Activated CD4-positive, CD25-positive, alpha-beta regulatory T cell (primary cell): Measurements from ENCODE around the gene GRK5.
A peak's percentile ranks its signal among the peaks of the same experiment; 100 is the strongest.

Source experiments
- DNase-seq, 4 experiments: peaks; one replicate each; lab custom pipeline; 2025; lab: John Stamatoyannopoulos, UW

Gene GRK5

DNA sequence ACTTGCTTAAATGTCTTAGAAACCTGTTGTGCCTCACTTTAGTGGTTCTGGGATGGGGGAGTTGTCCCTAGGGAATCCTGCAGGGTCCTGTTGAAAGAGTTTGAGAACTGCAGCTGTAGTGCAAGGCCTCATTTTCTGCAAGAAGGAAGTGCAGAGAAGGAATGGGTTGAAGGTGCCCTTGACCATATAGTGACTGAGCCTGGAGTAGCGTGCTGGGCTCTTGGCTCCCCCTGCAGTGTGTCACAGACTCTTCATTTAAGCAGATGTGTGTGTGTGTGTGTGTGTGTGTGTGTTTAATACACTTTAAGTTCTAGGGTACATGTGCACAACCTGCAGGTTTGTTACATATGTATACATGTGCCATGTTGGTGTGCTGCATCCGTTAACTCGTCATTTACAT, 92.2 kb downstream of the GRK5 start:
- DNase-seq: no peak

DNA sequence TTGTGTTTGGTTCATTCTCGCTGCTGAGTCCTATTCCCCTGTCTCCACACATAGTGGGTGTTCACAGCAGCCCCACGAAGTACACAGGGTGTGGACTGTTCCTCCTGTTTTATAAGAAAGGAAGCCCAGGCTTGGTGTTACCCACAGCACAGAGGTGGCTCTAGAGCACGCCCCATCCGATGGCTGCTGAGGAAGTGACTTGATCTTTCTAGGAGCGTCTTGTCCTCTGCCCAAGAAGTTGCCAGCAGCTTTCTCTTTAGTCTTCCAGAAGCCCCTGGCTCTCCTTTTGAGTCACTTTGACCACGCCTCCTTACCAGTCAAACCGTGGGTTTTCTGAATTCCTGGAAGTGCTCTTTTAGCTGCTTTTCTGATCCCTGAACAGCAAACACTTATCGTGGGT, 94.0 kb downstream of the GRK5 start:
- peak in 3 of 4 experiments; percentile 21 to 26 (median 22) for DNase-seq

DNA sequence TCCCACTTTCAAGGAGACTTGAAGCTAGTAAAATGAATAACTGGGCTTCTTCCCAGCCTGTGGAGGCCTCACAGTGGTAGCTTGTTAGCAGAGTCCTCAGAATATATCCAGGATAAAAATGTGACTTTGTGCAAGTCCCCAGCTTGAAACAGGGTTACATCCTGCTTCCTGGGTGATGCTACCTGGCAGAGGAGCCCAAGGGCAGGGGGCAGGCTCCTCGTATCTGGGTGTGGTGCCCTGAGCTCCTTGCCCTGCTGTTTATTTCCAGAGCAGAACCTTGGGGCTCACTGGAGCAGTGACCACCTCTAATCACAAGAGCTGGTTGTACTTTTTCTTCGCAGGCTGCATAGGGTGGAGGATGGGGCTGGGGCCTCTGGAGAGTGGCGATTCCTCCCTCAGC, 94.8 kb downstream of the GRK5 start:
- no peak for DNase-seq

DNA sequence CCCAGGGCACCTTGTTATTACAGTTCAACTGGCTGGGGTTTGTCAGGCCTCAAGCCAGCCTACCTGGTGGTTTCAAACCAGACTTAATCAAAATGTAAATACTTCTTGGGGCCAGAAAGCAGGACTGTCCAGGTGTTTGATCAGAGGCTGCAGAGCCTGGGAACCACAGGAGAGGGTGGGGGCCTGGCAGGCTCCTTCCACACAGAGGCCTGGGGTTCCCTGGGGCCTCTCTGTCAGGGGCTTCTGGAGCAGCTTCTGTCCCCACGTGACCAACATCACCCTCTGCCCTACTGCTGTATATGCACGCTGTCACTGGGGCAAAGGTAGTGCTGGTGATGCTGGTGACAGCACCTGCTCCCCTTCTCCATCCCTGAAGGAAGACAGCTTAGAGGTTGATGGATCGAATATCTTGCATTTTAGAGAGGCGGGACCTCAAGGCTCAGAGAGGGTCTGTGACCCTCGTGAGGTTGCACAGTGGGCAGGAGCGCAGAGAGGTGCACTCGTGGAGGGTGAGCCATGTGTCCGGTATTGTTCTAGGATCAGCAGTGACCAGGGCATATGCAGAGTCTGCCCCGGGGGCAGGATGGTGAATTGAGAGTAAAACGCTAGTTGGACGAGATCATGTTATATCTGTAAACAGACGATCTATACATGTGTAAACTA, 95.4 kb downstream of the GRK5 start:
- DNase-seq: no peak

DNA sequence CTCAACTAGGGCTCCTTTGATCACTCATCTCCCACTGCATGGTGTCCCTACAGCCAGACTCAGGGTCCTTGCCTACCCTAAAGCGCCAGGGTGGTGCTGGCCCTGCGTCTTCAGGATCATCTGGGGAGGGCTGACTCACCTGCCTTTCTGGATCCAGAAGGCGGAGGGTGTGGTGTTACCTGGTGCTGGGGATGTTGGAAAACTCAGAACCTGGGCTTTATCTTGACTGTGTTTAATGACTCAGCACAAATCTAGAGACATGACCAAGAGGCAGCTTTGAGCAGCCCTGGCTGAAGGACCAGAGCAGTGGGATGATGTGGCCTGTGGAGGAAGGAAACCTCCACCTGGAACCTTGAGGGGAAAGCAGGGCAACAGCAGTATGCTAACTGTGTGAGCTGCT, 96.5 kb downstream of the GRK5 start:
- no peak for DNase-seq

DNA sequence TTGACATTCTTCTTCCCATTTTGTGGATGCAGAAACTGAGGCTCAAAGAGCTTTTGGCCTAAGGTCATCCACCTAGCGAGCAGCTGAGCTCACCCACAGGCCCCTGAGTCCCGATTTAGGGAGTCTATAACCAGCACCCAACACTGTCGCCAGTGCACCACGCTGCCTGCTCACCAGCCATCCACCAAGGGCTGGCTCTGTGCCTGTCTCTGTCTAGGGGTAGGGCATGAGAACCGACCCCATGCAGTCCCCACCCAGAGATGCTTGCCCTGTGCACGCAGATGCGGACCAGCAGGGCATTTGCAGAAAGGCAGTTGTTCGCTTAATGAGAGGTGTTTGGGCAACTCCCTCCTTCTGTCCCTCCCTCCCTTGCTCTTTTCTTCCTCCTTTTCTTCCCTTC, 97.2 kb downstream of the GRK5 start:
- DNase-seq: no peak

DNA sequence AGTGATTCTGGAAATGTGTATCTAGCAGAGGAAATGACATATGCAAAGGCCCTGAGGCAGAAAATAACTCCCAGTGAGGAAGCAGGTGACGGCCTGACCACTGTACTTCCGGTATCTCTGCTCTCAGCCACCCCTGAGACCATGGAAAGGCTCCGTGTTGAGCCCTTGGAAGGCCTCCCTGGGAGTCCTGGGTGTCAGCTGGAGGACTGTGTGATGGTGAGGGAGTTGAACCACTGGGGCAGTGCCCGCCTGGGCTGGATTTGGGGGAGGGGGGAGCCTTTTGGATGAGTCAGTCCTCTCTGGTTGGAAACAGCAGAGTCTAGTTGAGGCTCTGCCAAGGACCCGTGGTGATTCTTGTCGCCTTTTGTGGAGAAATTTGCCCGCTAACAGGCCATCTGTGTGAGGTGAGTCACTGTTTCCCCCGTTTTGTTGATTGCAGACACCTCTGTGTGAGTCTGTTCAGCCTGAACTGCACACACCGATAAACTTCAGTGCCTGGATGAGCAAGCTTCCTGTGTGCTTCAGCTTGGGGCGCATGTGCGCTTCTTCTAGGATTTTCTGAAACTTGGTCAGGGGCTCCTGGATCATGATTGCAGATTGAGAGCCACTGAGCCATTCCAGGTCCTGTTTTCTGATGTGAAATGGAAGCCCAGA, 98.6 kb downstream of the GRK5 start:
- peak; percentile 61 to 66 (median 63) for DNase-seq

DNA sequence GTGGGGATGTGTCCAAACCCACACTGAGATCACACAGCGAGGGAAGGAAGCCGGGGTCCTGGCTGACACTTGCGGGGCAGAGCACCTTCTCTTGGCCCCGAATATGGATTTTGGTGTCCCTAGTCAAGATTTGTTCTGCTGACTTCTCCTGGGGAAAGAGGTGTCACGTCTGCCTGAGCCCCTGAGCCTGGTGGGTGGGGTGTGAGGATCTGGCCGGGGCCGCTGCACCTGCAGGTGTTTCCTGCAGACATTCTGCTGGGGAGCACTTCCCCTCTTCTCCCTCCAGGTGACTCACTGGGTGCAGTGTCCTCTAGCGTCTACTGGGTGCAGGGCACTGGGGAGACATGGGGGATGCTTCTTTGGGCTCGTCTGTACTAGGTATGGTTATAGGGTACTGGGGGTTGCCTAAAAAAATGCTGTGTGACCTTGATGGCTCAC, 99.2 kb downstream of the GRK5 start:
- peak in 3 of 4 experiments; percentile 33 to 70 (median 64) for DNase-seq

DNA sequence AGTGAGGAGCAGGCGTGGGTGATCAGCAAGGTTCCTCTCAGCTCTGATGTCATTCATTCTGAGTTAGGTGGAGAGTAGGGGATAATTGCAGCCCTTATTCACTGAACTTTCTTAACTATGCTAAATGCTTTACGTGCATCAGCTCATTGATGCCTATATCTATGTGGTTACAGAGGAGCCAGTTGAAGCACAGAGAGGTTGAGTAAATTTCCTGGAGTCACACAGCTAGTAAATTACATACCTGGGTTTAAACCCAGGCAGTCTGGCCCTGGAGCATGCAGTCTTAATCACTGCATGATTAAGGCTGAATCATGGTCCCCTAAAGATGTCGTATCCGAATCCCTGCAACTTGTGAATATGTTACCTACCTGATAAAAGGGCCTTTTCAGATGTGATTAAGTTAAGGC, 99.6 kb downstream of the GRK5 start:
- no peak for DNase-seq

DNA sequence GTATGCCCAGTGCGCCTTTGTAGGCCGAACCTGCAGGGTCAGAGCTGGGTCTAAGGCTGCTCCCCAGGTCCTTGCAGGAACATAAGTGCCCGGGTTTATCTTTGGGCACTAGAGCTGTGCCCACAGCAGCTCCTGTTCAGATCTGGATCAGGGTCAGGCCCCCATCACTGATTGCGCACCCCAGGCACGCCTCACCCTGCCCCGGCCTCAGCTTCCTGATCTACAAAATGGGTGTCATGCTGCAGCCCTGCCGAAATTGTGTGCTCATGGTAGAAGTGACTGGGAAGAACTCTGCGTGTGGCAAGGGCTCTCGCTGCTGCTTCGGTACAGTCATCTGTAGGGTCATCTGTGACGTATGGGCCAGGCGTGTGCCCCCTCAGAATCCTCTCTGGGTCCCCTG, 100.7 kb downstream of the GRK5 start:
- no peak for DNase-seq

DNA sequence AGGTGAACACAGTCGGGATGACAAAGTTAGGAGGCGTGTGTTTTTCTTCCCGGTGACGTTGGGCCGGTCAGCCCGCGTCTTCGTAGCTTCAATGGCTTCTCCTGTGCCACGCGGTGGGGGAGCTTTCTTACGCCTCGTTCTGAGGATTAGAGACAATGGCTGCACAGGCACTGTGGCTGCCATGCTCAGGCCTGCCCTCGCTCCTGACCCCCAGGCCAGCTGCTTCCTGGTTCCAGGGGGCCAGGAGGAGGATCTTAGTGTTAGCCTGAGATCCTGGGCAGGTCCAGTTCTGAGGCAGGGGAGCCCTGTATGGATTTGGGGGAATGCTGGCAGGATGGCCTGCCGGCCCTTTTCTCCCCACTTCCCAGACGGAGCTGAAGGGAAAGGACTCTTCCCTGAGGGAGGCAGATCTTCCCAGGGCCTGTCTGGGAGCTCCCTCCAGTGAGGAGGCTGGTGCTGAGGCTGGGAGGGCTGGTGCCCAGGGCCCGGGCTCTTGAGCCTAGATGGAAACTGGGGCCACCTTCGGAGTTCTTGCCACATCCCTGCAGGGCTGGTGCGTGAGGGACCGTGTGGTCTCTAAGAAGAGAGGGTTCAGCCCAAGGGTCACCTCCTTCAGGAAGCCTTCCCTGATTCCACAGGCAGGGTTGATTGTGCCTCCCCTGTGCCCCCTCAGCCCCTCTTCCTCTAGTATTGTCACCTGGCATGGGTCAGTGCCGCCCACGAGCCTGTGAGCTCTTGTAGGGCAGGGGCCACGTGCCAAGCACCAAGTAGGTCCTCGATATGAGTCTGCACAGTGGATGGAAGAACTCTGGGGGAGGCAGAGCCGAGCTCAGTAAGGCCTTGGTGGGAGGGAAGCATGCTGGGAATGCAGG, 101.4 kb downstream of the GRK5 start:
- DNase-seq: no peak

DNA sequence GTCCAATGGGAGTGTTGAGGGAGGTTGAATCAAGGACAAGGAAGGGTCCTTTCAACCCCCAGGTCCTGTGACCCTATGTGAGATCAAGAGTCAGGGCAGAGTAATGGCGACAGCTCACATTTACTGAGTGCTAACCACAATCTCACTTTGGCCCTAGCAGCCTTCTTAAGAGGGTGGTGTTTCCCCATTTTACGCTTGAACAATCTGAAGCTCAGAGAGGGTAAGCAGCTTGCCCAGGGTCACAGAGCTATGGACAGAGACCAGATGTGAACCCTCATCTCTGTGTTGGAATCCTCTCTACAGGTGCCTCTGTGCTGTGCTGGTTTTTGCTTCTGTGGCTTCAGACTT, 102.0 kb downstream of the GRK5 start:
- no peak for DNase-seq

DNA sequence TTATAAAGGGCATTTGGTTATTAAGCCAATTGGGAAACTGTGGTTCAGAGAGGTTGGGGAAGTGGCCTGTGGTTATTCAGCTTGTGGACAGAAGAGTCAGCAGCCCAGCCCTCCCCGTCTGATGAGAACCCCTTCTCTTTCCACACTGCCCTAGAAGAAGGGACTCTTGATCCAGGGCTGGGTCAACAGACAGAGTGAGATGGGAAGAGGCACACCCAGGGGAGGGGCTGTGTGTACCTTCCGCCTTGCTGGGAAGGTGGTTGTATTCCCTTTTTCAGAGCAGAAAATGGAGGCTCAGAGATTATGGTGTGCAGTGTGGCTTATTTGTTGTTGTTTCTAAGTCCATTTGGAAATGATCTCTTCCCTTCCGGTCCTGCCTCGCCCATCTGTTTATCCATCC, 103.4 kb downstream of the GRK5 start:
- DNase-seq: no peak

DNA sequence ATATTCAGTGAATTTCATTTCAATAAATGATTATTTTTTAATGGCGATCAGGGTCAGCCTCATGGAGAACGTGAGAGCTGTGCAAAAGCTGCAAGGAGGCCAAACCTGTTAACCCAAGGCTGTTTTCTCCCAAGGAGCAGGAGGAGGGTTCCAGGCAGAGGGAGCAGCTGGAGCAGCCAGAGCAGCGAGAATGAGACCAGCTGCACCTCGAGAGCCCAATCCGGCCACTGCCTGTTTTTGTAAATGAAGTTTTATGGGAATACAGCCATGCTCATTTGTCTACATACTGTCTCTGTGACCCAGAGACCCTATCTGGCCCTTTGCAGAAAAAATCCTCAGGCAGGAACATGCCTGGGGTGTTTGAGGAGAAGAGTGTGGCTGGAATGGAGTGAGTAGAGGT, 104.9 kb downstream of the GRK5 start:
- DNase-seq: no peak

DNA sequence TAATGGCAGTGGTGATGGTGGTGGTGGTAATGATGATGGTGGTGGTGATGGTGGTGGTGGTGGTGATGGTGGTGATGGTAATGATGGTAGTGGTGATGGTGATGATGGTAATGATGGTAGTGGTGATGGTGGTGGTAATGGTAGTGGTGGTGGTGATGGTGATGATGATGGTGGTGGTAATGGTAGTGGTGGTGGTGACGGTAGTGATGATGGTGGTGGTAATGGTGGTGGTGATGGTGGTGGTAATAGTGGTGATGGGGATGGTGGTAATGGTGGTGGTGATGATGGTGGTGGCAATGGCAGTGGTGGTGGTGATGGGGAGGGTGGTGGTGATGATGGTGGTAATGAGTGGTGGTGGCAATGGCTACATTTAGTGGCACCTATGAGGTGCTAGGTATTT, 105.7 kb downstream of the GRK5 start:
- no peak for DNase-seq

DNA sequence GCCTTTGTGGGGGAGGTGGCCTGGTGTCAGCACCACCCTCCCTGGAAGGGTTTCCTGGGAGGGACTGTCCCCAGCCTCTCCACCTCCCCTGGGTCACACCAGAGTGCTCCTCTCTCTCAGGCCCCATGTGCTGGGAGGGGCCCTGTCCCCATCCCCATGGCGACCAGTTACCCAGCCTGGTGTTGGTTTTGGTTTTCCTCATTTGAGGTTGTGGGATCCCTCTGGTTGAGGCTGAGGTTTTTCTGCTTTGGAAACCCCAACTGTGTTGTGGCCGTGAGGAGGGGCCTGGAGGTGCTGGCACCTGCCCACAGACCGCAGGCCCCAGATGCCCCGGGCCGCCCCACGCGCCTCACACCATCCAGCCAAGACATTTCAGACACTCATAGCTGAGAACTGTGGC, 106.3 kb downstream of the GRK5 start:
- DNase-seq: no peak

DNA sequence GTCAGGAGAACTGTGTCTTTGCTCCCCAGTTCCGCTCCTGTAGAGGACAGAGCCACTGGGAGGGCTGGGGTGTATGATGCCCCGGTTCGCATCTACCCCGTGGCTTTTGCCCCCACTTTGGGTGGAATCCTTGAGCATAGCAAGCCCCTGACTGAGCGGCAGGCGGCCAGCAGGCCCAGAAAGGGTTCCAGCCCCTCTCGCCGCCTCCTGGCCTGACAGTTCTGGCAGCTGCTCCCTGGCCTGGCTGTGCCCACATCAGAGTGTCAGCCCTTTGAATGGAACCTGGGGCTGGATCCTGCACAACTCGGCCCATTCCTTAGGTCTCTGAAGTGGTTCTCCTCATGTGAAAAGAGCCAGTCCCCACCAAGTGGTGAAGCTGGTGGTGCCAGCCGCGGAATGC, 106.7 kb downstream of the GRK5 start:
- no peak for DNase-seq

DNA sequence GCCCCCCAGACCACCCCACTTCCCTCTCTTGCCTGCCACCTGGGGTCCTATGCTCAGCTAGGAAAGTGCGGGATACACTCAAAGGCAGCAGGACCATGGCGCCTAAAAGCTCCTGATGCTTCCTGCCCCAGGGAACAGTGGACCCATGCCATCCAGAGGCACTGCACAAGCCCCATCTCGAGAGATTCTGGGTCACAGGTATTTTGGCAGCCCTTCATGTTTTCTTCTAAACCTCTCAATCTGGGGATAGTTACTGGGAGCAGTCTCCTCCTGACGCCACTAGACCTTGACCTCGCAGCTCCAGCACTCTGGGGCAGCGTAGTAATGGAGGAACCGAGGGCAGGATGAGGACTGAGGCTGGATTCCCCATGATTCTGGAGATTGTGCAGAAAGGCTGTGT, 107.1 kb downstream of the GRK5 start:
- no peak for DNase-seq

DNA sequence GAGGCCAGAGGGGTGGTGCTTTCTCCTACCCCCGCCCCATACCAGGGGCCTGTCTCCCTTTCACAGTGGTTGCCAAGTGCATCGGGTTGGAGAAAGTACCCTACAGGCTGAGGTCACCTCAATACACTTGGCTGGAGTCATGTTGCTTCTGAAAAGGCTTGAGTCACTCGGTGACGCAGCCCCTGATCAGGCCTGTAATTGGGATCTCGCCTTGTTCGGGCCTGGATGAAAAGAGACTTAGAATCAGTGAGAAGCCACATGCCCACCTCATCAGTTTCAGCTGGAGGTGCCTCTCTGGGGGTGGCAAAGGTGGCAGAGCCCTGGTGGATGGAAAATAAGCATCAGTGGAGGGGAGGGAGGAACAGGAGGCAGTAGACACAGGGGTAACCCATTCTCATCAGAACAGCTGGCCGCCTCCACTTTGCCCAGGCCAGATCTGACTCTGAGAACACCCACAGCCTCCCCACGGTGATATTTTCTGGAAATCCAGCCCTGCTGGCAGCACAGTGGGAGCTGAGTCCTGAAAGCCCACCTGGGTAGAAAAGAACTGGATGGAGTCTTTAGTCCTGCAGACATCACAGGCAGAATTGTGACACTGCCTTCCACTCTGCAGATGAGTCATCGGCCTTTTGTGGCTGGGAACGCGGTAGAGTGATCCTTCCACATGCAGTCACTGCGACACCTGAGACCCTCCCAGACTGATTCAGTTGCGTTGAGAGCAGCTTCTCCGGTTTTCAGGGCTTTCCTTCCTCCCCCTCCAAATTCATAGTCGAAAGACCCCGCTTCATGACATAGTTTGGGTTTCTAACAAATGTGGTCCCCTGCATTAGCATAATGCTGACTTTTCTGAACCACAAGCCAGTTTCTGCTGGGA, 108.0 kb downstream of the GRK5 start:
- DNase-seq: peak; percentile 10 to 44 (median 18)

DNA sequence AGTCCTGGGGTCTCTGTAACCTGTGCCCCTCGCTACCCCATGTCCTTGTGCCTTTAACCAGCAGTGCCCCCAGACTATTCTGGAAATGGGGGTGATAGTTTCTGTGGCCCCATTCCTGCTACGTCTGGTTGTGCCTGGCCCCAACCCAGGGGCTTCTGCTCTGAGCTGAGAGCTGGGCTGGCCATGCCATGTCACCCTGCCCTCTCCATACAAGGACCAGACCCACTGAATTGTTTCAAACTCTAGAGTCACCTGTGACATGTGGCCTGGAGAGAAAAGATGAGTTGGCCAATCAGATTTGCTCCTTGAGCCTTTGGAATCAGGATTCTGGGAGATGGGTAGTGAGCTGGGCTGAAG, 108.6 kb downstream of the GRK5 start:
- no peak for DNase-seq

DNA sequence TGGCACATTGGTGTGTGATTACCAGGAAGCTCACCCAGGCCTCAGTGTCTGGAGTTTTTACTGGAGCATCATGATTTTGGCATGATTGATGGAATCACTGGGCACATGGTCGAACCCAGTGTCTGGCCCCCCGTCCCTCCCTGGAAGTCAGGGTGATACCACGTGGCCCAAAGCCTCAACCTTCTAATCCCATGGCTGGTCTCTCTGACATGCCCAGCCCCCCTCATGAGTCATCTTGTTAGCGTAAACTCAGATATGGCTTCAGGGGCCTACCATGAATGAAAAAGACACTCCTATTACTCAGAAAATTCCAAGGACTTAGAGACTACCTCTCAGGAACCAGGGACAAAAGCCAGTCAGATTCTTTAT, 109.3 kb downstream of the GRK5 start:
- no peak for DNase-seq

DNA sequence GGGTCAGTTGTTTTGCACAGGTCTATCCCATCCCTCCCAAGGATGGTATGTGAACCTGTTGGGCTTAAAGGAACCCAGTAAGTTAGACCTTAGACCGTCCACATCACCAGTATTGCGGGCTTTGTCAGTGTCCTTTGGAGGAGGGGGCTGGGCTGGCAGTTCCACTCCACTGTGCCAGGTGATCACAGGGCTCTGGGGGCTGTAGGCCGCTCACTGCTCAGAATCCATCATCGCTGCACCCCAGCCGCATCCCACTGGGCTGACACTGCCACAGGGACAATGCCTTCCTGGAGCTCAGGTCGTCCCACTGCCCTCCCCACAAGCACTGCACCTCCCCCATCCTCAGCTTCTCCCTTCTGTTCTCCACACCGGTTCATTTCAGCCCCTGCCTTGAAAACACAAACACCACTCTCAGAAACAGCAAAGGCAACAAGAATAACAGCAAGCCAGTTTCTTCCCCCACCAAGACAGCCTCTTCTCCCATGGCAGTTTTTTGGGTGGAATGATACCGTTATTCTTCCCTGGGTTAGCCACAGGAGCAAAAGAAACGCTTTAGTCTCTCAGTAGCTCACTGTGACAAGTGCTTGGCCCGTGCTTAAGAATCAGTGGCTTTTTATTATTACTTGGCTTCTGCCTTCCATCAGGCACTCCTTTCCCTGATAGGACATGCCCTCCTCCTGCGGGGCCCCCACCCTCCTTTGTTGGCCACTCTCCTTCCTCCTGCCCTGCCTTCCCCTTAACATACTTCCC, 111.2 kb downstream of the GRK5 start:
- DNase-seq: no peak
